Breast epithelium (tissue), 3 donors: ENCODE data around the gene TRNAU1AP.

Source experiments
- POLR2AphosphoS5 ChIP-seq, 3 donors: sonication (generic); formaldehyde crosslinking; IDR thresholded peaks; one replicate each; pipeline ENCODE4 v1.6.1; 2017; ENCODE audit warnings: antibody characterized with exemption in 3 of 3
- TF ChIP-seq, protein P1 (sequence below), 3 donors: fragments of 450-650 bp; IDR thresholded peaks; one replicate each; pipeline ENCODE4 v1.5.1; 2016 to 2017; ENCODE audit warnings: antibody characterized with exemption in 3 of 3, mild to moderate bottlenecking in 3 of 3, moderate library complexity in 3 of 3

DNA sequence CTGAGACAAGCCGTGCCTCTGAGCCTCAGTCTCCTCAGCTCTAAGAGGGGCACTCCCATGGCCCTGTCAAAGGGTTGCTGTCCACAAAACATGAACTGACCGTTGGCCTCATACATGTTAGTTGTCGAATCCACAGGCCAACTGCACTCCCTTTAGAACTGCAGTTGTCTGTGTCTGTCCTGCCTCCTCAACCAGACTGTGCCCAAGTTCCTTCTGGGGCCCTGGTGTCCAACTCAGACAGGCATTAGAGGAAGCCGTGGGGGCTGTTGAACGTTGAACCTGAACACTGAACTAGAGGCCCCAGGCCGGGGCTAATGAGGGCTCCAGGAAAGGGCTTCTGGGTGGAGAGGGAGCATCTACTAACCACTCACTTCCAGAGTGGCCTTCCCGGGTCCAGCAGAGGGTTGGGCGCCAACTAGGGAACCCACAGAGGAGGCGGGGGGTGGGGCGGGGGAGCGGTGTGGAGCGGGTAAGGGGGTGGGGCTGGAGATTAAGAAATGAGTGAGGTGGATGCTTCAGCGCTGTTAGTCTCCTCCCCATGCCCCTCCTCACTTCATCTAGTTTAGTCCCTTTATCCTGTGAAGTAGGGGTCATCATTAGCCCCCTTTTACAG lies 38.9 kb downstream of the TRNAU1AP start, which contains the start of gene RAB42:
- TF ChIP-seq, protein P1, sequence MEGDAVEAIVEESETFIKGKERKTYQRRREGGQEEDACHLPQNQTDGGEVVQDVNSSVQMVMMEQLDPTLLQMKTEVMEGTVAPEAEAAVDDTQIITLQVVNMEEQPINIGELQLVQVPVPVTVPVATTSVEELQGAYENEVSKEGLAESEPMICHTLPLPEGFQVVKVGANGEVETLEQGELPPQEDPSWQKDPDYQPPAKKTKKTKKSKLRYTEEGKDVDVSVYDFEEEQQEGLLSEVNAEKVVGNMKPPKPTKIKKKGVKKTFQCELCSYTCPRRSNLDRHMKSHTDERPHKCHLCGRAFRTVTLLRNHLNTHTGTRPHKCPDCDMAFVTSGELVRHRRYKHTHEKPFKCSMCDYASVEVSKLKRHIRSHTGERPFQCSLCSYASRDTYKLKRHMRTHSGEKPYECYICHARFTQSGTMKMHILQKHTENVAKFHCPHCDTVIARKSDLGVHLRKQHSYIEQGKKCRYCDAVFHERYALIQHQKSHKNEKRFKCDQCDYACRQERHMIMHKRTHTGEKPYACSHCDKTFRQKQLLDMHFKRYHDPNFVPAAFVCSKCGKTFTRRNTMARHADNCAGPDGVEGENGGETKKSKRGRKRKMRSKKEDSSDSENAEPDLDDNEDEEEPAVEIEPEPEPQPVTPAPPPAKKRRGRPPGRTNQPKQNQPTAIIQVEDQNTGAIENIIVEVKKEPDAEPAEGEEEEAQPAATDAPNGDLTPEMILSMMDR (IDR thresholded peaks at IDR 0.05): no peak
- TF ChIP-seq POLR2AphosphoS5 (IDR thresholded peaks at IDR 0.05): no peak
